Tongue (tissue), 2 donors: ENCODE results near the gene ARSB. TPM values are rescaled to one million over a fixed set of nuclear protein-coding genes. Genes with fewer than 3 reads are reported as not detected.
A peak's percentile ranks its signal among the peaks of the same experiment; 100 is the strongest.
"Not testable (repeated sequence)": the region's sequence is repeated elsewhere in the genome, so short reads cannot be mapped to it uniquely, and the experiment has no call there.

ENCODE experiments used
- DNase-seq: peaks from one replicate; pipeline ENCODE4 v3.0.0-alpha.2; 2015
- total RNA-seq: library from RNA; depleted of rRNA; stranded (reverse); fragments of >200 nt; gene quantifications from one replicate; pipeline ENCODE4 v1.2.3, GENCODE V29; 2014

ARSB gene
- total RNA-seq, 1 donor from 2014 or later = 17.4 TPM

DNA sequence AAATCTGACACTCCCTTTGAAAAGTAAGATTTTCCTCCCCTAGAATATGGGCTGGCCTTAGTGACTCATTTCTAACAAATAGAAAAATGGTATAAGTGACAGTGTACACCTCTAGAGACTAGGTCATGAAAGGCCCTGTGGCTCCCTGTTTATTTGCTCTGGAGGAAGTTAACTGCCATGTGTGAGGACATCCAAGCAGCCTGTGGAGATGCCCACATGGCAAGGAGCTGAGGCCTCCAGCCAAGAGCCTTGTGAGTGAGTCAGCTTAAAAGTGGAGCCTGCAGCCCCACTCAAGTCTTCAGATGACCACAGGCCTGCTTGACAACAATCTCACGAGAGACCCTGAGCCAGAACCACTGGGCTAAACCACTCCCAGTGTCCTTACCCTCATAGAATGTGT is 208.5 kb downstream of the ARSB start:
- DNase-seq = no peak

DNA sequence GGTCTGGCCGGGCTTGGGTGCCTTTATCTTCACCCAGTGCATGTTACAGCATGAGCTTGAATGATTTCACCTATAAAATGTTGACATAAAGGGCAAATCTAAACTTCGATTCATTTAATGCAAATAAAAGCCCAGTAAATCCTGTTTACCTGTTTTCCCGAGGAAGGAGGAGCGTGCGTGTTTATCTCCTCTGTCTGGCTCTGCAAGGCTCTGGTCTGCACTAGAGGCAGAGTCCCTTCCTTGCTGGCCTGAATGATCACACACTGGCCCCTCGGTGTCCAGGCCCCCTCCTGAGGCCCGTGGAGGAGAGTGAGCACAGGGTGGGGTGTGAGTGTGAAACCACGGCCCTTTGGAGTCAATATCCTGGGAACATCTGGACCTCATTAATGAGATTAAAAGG is 211.5 kb downstream of the ARSB start:
- no peak for DNase-seq

DNA sequence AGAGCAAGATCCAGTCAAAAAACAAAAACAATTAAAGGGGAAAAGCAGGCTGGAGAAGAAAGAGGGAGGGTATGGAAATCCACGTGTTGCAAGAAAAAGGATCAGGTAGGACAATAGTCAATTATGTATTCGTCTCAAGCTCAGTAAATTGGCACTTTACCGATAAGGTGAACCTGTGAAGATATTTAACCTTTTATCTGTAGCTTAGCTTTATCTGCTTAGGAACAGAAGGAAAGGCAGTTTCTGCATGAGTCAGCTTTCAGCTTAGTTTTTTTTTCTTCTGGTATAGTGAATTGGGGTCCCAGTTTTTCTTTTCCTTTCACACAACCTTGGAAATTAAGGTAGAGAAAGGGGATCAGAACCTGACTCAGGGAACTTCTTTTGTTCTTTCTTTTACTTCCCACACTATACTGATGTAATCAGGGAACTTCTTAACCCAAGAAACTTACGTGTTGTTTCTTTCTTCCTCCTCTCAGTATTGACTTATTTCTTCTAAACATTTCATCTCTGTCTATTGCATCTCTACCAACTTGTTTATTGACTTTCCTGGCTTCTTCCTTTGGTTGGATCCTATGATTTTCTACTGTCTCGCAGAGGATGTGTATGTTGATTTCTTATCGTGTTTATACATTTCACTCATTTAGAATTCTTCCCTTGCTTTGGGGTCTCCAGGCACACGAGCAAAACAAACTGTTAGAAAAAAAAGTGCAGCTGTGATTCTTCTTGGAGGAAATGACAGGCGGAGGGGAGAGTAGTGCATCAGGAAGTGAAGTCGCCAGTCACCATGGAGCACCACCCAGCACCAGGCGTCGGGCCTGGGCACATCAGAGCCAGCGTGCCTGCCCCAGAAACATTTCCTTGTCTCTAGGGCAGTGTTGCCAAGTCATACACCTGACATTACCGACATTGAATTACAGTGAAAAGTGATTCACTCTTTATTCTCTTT is 213.6 kb downstream of the ARSB start:
- DNase-seq = peak; percentile 55

DNA sequence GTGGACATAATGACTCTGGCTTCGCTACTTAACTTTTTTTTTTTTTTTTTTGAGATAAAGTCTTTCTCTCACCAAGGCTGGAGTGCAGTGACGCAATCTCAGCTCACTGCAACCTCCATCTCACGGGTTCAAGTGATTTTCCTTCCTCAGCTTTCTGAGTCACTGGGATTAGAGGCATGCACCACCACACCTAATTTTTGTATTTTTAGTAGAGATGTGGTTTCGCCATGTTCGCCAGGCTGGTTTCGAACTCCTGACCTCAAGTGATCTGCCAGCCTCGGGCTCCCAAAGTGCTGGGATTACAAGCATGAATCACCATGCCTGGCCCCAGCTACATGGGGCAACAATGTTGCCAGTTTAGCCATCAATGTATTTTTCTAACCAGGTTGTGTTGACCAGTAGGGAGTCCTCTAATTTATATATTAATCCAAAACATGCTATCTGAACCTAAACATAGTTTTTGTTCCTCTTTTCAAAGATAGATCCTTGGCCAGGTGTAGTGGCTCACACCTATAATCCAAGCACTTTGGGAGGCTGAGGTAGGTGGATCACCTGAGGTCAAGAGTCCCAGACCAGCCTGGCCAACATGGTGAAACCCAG is 216.2 kb downstream of the ARSB start:
- no peak for DNase-seq

DNA sequence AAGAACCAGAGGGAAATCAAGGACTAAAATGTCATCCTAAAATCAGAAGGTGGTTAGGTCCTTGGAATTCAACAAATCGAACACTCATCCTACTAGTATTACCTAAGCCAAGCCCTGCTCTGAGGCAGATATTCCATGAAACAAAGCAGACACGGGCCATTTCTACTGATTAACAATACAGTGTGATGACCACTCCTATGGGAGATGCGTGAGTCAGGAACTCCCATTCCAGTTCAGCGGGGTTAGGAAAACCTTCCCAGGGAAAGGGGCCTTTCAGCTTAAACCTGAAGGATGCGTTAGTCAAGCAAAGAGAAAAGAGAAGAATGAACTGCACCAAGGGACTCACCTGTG is 218.7 kb downstream of the ARSB start:
- no peak for DNase-seq

DNA sequence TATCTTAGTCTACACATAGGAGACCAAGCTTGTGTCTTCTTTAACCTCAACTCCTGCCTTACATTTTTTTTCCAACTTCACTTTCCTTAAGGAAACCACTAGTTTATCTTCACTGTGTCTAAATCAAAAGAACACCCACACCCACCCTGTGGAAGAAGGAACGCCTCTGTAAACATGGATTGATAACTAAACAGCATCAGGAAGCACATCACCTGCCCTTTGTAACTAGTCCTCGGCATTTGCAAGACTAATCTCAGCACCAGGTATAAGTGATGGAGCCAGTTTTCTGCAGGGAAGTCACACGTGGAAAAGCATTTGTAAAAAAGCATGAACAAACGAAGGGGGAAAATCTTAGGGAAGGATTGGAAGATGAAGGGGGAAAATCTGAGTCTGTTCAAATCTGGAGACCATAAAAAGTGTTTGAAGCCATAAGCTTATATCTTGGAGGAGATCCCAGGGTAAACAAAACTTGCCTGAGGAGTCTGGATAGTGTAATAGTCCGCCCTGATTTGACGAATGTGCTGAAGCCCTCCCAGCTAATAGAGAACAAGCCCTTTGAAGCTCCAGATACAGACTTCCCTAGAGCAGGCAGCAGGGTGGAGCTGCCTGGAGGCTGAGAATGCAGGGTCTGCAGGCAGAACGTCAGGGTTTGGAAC is 219.2 kb downstream of the ARSB start:
- DNase-seq = peak; percentile 90

DNA sequence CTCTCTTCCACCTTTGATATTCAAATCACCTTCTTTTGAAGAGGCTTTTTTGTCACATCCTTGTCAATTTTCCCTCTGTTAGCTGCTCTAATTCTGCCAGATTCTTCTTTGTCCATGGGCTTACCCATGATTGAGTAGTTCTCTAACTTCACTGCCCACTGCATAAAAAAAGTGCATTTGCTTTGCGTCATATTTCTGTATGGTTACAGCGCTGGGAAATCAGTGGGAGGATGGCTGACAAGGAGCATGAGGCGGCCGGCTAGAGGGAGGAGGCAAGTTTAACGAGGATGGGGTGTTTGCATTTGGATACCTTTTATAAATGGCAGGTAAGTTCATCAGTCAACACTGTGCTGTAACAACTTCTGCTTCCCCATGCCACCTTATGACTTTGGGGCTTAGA is 220.0 kb downstream of the ARSB start:
- no peak for DNase-seq

DNA sequence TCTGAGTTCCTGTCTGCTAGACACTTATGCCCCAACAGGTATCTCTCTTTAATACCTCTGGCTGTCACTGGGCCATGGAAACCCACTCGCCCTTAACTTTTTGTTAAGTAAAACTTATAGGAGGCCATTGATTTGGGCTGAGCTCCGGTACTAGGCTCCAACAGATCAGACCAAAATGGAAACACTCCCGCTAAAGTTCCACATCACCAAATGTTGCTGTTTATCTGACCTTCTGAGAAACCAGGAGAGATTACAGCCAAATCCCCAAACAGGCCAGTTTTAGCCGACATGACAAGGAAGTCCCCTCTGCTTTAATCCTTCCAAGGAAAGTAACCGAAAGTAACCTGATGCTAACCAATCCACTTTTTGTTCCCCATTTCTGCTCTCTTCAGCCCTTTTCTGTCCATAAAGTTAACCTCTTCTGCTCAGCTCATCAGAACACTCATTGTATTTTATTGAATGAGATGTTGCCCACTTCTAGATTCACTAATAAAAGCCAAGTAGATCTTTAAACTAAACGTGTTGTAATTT is 221.4 kb downstream of the ARSB start:
- DNase-seq = no peak

DNA sequence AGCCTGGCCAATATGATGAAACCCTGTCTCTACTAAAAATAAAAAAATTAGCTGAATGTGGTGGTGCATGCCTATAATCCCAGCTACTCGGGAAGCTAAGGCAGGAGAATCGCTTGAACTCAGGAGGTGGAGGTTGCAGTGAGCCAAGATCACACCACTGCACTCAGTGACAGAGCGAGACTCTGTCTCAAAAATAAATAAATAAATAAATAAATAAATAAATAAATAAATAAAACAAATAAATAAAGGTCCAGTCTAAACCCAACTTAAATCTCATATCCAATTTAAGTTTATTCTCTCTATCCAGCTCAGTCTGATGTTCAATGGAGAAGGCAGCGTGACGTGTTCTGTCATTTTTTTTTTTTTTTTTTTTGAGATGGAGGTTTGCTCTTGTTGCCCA is 222.4 kb downstream of the ARSB start:
- not testable (repeated sequence) for DNase-seq

DNA sequence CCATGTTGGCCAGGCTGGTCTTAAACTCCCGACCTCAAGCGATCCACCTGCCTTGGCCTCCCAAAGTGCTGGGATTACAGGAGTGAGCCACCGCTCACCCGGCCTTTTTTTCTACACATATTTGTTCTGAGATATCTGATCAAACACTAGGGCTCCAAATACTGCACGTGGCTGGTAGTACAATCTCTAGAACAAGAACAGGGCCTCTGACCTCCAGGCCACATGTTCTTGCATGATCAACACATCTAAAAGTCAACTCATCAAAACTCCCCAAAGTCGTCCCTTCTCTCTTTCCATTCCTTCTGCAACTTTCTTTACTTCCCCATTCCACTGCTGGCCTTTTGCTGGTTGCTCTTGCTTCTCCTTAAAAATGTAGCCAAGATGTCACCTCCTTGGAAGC is 223.3 kb downstream of the ARSB start:
- DNase-seq = no peak

DNA sequence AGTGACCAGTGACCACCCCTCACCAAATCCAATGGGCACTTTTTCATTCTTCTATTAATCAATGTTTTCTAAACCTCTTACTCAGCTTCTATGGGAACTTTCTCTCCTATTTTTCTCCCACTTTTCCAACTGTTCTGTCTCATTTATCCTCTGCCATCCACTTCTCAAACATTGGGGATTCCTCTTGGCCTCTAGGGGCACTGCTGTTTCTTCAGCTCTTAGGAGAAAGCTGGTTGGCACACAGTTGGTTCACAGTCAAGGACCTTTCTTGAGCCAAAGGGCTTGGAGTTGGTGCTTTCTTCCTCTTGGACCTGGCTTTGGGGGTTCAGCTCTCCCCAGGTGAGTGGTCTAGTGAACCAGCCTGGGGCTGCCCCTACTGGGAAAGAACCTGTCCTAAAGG is 224.3 kb downstream of the ARSB start:
- DNase-seq = no peak

DNA sequence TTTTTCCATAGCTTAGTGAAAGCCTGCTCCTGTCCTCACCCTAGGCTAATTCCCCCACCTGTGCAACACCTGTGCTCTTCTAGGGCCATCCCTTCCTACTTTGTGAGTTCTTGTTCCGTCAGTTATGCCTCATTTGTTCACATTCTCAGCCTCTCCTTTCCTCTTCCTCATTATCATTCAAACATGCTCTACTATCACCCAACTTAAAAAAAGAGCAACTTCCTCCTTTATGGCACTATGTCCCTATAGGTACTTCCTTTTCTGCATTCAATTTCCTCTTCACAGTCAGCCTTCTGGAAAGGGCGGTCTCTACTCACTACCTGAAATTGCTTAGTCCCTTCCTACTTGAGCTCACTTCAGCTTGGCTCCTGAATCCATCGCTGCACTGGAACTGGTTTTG is 224.7 kb downstream of the ARSB start:
- DNase-seq = no peak

DNA sequence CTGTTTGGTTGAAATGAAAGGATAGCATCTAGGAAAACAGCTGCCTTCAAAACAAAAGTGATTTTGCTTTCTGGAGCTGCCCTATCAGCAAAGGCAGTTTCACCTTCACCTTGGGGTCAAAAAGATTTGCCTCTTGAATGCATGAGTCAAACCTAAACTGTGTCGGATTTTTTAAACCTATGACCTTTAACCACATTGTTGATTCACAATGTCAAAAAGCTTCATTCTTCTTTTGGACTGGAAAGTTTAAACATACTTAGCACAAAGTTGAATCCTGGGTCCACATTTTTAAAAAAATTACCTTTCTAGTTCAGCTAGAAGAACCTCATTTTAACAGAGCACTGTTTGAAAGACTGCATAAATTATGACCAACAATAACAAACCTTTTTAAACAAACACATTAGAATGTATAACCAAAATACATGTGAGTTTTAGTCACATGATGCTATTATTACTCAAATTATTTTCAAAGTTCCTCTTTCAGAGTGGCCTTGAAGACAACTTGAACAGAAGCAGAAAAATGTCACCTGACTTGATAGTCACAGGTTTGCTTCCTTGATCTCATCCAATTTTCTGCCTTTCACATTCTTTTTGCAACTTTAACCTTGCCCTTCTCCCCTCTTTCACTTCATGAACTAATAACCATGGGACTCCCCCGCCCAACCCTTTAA is 226.8 kb downstream of the ARSB start:
- no peak for DNase-seq

DNA sequence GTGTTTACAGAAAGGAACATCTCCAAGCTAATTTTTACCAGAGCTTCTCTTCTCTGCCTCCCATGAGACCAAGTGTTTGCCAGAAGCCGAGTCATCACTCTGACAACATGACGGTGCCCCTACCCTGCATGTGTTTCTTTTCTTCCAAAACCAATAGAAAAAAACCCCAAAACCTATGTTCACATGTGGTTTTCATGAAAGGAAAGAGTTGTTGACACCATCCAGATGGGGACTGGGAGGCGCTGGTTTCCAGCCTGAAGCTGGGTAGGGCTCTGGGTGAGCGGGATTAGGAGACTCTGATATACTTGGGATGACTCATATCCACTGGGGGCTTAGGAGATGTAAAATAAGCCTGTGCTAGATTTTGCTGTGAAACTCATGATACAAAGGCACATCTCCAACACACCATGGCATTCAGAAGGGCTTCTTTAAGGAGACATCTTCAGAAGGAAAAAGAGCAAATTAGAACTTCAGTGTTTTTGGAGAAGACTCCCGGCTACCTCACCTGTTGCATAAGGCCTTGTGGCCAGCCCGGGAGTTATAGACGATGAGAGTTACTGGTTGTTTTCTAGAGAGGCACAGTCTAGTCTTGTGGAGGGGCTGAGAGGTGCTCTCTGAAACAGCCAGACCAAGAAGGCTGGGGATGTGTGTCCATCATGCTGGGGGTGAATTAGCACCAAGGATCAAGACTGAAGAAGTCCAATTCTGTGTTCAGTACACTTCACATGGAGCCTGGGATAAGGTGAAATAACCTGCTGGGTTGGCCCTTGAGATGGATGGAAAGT is 227.6 kb downstream of the ARSB start:
- no peak for DNase-seq

DNA sequence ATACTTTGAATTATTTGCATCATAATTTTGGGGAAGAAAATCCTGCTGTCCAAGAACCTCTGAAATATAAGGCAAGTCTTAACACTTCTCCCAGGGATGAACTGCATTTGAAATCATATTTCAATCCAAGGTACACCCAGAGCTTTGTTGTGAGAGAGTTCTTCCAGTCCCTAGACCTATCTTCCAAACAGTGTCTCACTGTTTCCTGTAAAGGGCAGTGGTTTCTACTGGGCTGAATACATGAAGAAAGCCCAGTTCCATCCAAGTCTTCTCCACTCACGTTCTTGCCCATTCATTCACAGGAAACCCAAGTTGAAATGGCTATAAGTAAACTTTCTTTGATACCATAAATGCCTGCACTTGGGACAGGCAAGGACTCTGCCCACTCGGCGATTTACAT is 228.3 kb downstream of the ARSB start:
- DNase-seq = no peak

DNA sequence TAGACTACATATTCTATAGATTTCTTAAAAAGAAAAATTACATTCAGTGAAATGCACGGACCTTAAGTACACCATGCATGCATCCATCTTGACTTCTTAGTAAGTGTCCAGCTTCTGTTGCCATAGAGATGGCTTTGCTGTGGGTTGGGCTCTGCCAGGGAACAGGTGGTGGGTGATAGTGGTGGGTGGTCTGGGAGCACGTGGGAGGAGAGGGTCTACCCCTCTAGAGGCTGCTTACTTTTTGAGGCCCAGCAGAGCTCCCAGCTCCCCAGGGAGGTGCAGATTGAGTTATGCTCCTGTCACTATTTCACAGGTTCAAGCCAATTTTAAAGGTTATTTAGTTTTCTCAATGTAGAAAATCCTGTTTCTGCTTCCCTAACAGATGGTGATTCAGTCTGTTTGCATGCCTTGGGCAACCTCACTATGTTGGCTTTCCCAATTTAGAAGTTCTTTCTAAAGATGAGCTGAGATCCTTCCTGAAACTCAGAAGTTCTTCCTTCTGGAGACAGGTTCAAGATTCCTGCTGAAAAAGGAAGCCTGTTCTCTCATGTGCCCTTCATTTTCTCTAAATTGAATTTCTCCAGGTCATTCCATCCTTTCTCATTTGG is 229.2 kb downstream of the ARSB start:
- DNase-seq = no peak

DNA sequence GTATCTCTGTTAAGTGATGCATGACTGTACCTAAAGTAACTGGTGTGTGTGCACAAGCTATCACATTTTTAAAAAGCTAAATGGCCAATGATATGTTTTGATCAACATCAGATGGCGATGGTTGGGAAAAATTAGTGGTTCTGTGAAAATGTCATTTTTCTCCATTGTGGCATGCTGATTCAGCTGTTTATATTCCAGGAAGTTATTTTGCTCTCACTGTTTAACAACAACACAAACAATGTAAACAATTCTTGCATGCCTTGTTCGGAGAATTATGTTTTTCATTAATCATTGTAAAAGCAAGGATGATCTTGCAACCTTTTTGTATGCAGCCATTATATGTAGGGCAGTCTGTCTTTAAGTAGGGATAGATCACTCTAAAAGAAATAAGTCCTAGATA is 230.5 kb downstream of the ARSB start:
- no peak for DNase-seq

DNA sequence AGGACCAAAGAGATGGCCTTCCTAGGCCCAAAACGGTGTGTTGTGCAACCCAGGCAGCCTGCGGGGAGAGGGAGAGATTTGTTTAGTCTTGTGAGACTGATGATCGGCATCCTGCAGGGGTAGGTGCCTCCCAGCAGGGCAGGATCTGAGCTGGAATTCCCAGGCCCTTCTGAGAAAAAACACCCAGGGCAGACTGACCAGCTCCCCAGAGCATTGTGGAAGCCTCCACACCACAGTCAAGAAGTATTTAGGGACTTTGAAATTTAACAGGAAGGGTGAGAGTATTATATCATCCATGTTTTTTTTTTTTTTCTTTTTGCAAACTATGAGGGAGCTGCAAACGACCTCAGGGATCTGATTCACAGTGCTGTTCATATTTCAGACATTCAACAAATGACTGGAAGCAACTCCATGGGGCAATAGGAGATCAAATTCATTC is 232.0 kb downstream of the ARSB start:
- no peak for DNase-seq

DNA sequence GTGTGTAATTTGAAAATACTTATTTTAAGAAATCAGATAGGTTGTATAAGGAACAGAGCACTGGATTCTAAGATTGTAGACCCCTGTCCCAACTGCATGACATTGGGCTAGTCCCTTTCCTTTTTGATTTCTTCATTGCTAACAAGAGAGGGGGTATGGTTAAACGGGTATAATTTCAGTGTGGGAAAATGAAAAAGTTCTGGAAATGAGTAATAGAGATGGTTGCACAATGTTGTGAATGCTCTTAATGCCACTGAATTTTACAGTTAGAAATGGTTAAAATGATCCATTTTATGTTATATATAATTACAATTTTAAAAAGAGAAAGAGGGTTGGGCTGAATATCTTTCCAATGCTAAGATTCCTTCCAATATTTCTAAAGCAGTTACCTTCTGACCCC is 233.2 kb downstream of the ARSB start:
- no peak for DNase-seq

DNA sequence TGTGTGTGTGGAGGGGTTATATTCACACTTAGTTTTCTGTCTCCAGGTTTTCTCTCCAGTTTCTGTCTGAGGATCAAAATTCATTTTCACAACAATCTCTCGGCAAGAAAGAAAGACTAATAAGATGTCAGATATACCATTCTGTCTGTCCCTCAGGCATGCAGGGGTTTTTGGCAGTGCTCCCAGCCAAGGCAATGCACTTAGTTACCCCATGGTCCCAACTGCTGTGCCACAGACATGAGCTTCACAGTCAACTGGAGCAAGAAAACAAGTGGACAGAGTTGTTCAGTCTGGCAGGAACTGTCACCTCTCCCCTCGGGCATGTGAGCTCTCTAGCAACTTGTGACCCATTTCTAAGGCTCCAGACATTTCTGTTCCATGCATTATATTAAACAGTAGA is 234.8 kb downstream of the ARSB start:
- peak; percentile 33 for DNase-seq

DNA sequence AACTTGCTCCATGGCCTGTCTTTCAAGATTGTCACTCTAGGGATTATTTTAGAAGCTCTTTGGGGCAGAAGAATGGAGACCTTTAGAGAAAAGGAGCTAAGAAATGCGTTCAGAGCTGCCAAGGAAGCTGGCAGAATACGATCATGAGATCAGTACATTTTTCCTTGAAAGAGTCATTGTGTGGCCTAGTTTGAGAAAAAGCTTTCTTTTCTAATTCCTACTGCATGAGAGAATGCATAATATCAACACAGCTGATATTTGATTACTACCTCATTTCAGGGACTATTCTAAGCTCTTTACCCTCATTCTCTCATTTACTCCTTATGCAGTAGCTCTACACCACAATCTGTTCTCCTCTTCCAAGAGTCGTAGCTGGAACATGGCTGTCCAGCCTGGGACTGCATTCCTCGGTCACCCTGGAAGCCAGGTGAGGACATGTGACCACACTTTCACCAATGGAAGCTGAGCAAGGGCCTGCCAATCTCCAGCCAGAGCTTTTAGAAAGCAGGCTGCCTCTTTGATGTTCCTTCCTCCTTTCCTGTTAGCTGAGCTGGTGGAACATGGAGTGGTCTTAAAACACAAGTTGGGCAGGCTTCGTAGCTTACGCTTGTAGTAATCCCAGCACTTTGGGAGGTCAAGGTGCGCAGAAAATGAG is 237.3 kb downstream of the ARSB start:
- peak; percentile 84 for DNase-seq
